Left forelimb (tissue), 1 donor: ENCODE measurements around the gene ATP1A1.

Source experiments
- DNase-seq: peaks from one replicate; pipeline ENCODE4 v3.0.0-alpha.2; 2018; ENCODE audit warnings: low spot score

Gene ATP1A1

DNA sequence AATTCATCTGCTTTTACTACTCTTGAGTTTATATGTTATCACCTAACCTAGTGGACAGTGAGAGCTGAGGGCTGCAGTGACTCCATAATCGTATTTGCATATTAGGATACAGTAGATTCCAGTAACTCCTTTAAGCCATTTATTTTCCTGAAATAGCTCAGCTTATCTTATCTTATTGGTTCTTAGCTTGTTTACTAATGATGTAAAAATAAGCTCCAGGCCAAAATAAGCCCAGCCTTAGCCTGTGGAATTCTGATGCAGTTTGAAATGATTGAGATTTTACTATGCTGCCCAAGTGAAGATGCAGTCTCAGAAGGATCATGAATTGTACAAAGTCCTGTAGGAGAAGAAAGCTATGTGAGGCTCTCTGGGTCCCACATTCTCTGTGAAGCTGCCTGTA, 18.1 kb downstream of the ATP1A1 start:
- no peak for DNase-seq

- DNase-seq = no peak
Measured at GRCh38 chr1:116392717-116393404, 19.8 kb downstream of the ATP1A1 start.

GRCh38 chr1:116393792-116394191, 20.7 kb downstream of the ATP1A1 start:
- DNase-seq = no peak

GRCh38 chr1:116394270-116394669, 21.2 kb downstream of the ATP1A1 start:
- DNase-seq = no peak

DNA sequence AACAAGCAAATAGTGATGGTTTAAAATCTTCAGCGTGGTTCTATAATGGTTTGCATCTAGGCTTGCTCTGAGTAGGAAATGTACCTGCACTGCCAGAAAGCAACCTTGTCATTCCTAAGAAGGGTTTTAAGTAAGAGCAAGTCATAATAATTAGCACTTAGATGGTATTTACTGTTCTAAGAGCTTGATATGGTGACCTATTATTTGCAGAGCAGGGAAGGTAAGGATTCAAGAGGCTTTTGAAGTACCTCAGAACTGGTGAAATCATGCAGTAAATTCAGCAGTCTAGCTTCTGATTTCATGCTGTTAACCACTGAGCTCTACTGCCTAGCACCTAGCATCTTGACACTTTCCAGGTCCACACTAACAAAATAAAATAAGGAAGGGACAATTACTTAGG, 23.7 kb downstream of the ATP1A1 start:
- DNase-seq = no peak

- no peak for DNase-seq
Measured at GRCh38 chr1:116397728-116398127, 24.7 kb downstream of the ATP1A1 start.

- no peak for DNase-seq
Measured at GRCh38 chr1:116400780-116401179, 27.7 kb downstream of the ATP1A1 start.

GRCh38 chr1:116401646-116402176, 28.7 kb downstream of the ATP1A1 start:
- no peak for DNase-seq

- DNase-seq = no peak
Measured at GRCh38 chr1:116402333-116402732, 29.3 kb downstream of the ATP1A1 start.

DNA sequence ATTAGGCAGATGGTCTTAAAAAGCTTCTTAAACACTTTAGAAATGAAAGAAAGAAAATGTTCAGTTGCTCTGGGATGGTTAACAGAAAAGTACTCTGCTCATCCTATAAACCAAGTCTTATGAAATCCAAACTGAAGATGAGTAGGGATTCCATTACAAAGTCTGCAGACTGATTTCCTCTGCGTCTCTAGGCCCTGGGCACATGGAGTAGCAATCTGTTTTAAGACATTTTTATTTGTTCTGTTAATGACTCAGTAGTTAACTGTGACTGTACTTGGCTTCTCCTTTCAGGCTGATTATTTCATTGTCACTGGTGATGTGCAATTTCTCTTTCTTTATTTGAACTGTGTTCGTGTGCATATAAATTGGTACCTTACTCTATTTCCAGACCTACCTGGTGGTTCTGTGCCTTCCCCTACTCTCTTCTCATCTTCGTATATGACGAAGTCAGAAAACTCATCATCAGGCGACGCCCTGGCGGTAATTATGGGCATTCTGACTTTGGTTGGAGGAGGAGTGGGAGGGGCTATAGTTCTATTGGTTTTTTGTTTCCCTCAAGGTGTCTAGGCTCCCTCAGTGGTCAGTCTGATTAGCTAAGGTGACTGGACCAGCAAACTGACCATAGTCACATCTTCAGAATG, 30.6 kb downstream of the ATP1A1 start:
- DNase-seq = no peak

DNA sequence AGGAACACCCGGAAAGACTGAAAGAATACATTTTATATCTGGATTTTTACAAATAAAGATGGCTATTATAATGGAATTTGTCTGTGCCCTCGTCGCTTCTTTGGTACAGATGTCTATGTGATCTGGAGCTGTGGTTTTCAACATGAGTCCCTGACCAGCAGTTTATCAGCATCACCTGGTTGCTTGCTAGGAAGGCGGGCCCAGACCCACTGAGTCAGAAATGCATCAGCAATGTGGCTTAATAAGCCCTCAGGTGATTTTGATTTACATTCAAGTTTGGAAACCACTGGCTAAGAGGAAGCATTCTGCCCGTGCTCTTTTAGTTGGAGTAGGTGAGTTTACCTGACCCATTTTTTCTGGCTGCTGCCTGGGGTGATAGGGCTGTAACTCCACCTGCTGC, 31.7 kb downstream of the ATP1A1 start:
- DNase-seq = no peak

- no peak for DNase-seq
Measured at GRCh38 chr1:116405241-116406135, 32.4 kb downstream of the ATP1A1 start.

GRCh38 chr1:116407033-116407432, 34.0 kb downstream of the ATP1A1 start:
- no peak for DNase-seq

GRCh38 chr1:116408193-116408592, 35.1 kb downstream of the ATP1A1 start:
- DNase-seq = no peak

- DNase-seq = no peak
Measured at GRCh38 chr1:116408803-116409720, 36.0 kb downstream of the ATP1A1 start.

GRCh38 chr1:116409751-116410191, 36.7 kb downstream of the ATP1A1 start:
- DNase-seq = no peak

DNA sequence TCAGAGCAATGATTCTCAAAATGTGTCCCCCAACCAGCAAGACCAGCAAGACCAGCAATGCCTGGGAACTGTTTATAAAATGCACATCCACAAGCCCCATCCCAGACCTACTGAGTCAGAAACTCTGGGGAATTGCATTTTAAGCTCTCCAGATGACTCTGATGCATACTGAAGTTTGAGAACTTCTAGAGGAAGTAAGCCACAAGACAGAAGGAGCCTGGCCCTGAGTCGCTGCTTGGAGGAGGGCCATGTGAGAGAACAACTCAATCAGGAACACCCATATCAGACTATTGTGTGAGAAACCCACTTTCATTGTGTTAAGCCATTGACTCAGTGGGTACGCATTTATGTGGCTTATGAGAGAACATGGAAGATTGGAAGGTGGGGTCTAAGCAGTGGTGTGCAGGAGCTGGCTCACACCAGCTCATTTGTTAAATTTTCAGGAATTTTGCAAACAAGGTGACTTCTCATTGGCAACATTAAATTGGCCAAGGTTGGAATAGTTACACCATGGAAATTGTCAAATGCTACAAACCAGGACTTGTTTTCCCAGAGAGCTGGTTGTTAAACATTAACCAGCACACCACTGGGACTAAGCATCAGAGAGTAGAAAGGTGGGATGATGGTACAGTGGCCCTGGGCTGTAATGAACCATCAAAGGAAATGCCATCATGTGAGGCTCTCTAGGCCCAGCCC, 38.9 kb downstream of the ATP1A1 start:
- DNase-seq = no peak

DNA sequence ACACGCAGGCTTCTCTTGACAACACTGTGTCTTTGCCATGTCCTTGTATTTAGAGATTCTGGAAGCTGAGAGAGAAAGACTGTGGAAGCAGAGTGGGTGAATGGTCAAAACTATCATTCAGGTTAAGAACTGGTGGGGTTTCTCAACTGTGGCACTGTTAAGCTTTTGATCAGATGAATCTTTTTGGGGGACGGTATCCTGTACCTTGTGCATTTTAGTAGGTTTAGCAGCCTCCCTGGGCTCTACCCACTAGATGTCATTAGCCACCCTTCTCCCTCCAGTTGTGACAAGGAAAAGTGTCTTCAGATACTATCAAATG, 39.4 kb downstream of the ATP1A1 start:
- no peak for DNase-seq

DNA sequence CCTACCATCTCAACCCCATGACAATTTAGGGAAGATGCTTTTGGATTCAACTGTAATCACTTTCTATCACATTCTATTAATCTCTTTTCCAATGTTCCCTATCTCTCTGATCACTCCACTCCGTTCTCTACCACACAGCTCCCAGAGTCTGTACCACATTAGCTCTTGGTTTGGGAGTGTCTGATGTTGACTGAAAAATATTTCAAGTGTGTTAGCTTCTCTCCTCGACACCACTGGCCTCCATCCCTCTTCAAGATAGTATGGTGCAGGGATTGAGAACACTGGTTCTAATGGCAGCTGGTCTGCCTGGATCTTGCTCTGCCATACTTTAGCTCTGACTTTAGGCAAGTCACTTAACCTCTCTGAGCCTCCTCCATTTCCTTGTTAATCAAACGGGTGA, 39.9 kb downstream of the ATP1A1 start:
- no peak for DNase-seq

- no peak for DNase-seq
Measured at GRCh38 chr1:116413414-116413813, 40.4 kb downstream of the ATP1A1 start.

- no peak for DNase-seq
Measured at GRCh38 chr1:116414364-116414763, 41.3 kb downstream of the ATP1A1 start.
